Left ventricle myocardium inferior (tissue), 1 donor: ENCODE measurements around the gene MAPK10. TPM values are rescaled to one million over a fixed set of nuclear protein-coding genes. Genes with fewer than 3 reads are reported as not detected.

Experiments
- DNase-seq: peaks from one replicate; pipeline ENCODE4 v3.0.0-alpha.2; 2020
- H3K27ac ChIP-seq: fragments of 200-600 bp; replicated peaks from 2 replicates; pipeline ENCODE4 v1.8.0; 2021
- H3K27me3 ChIP-seq: fragments of 200-600 bp; 2 replicates; pipeline ENCODE4 v1.8.0; 2021; ENCODE audit warnings: low read depth
- H3K36me3 ChIP-seq: fragments of 200-600 bp; 2 replicates; pipeline ENCODE4 v1.8.0; 2021
- H3K4me1 ChIP-seq: fragments of 200-600 bp; 2 replicates; pipeline ENCODE4 v1.8.0; 2021
- H3K4me3 ChIP-seq: fragments of 200-600 bp; 2 replicates; pipeline ENCODE4 v1.8.0; 2021; ENCODE audit warnings: mild to moderate bottlenecking, moderate library complexity
- H3K9me3 ChIP-seq: fragments of 200-600 bp; replicated peaks from 2 replicates; pipeline ENCODE4 v1.8.0; 2021
- intact Hi-C: fragments of 100-400 bp; cut with micrococcal nuclease; formaldehyde crosslinking; loops from one replicate; pipeline ENCODE4 v1.11.0; 2022
- total RNA-seq: library from RNA; stranded (reverse); fragmentation: NEBNext Ultra II Directional; extraction: Animal tissue kit (Norgen Biotek cat#: 25700); gene quantifications from one replicate; pipeline ENCODE4 v1.2.1, GENCODE V29; 2021
- TF ChIP-seq, protein P1 (sequence below): fragments of 200-600 bp; IDR thresholded peaks from 2 replicates; pipeline ENCODE4 v1.8.0; 2021; ENCODE audit warnings: antibody characterized with exemption, mild to moderate bottlenecking, borderline replicate concordance
- donor health status: DM: no; HTN: yes; CAD: no; lungs with severe emphysema.

MAPK10 gene
- total RNA-seq, 1 donor from 2014 or later: 4.0 TPM

DNA sequence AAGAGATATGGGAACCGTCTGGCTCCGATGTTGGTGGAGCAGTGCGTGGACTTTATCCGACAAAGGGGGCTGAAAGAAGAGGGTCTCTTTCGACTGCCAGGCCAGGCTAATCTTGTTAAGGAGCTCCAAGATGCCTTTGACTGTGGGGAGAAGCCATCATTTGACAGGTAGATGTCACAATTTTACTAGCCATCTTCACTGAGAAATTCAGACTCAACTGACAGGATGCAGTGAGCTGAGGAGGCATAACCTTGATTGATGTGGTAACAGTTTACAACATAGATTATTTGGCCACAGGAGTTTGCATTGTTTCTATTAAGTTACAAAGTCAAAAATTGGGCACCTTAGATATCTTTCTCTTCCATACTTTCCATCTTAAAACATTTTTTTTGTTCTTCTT, 417.7 kb downstream of the MAPK10 start:
- Histone ChIP-seq H3K9me3 (no peaks in the 10 kb centered on the region), H3K4me1 (no peaks in the 10 kb centered on the region), H3K27ac (no peak overlapping the region), H3K27me3 (no peaks in the 10 kb centered on the region), H3K4me3 (no peak overlapping the region), H3K36me3 (peaks cover 5% of the 10 kb centered on the region)
- no peak for DNase-seq
- TF ChIP-seq, protein P1, sequence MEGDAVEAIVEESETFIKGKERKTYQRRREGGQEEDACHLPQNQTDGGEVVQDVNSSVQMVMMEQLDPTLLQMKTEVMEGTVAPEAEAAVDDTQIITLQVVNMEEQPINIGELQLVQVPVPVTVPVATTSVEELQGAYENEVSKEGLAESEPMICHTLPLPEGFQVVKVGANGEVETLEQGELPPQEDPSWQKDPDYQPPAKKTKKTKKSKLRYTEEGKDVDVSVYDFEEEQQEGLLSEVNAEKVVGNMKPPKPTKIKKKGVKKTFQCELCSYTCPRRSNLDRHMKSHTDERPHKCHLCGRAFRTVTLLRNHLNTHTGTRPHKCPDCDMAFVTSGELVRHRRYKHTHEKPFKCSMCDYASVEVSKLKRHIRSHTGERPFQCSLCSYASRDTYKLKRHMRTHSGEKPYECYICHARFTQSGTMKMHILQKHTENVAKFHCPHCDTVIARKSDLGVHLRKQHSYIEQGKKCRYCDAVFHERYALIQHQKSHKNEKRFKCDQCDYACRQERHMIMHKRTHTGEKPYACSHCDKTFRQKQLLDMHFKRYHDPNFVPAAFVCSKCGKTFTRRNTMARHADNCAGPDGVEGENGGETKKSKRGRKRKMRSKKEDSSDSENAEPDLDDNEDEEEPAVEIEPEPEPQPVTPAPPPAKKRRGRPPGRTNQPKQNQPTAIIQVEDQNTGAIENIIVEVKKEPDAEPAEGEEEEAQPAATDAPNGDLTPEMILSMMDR: no peak
- intact Hi-C loops: no loop called here

- Histone ChIP-seq H3K4me3 (no peak overlapping the region), H3K27me3 (no peaks in the 10 kb centered on the region), H3K36me3 (peaks cover 5% of the 10 kb centered on the region), H3K27ac (no peak overlapping the region), H3K4me1 (no peaks in the 10 kb centered on the region), H3K9me3 (no peaks in the 10 kb centered on the region)
- intact Hi-C loops: no loop called here
- TF ChIP-seq, protein P1: no peak
- no peak for DNase-seq
These were observed 419.7 kb downstream of the MAPK10 start for GRCh38 chr4:85940151-85940550.

Other genes starting within 250 kb of the MAPK10 start
- 3.8 TPM for gene PTPN13, start 234.3 kb upstream of the MAPK10 start, total RNA-seq